Tibial nerve (tissue), 4 donors: ENCODE measurements around the gene HTT. TPM values are rescaled to one million over a fixed set of nuclear protein-coding genes. Genes with fewer than 3 reads are reported as not detected.

Experiments used
- DNase-seq, 2 donors: peaks; one replicate each; pipeline ENCODE4 v3.0.0-alpha.2; 2019; ENCODE audit warnings: low spot score in 2 of 2
- H3K27ac ChIP-seq, 4 donors: fragments of 200-600 bp; sonication (generic) in 3 of 4; one replicate each; pipeline ENCODE4 v1.5.1; 2017 to 2019; ENCODE audit warnings: mild to moderate bottlenecking in 1 of 4
- H3K27me3 ChIP-seq, 2 donors: fragments of 200-600 bp; sonication (generic) in 1 of 2; one replicate each; pipeline versions ENCODE4 v1.5.1 to v1.6.0; 2017 to 2019
- H3K36me3 ChIP-seq, 3 donors: fragments of 200-600 bp; sonication (generic); one replicate each; pipeline ENCODE4 v1.5.1; 2018 to 2019
- H3K4me1 ChIP-seq, 4 donors: fragments of 200-600 bp; sonication (generic) in 3 of 4; one replicate each; pipeline ENCODE4 v1.5.1; 2017 to 2019
- H3K4me3 ChIP-seq, 4 donors: fragments of 200-600 bp; sonication (generic) in 3 of 4; one replicate each; pipeline ENCODE4 v1.5.1; 2017 to 2019; ENCODE audit warnings: mild to moderate bottlenecking in 1 of 4, moderate library complexity in 1 of 4
- H3K9me3 ChIP-seq, 4 donors: fragments of 200-600 bp; sonication (generic) in 3 of 4; one replicate each; pipeline ENCODE4 v1.5.1; 2017 to 2019
- EP300 ChIP-seq, 2 donors: sonication (generic); formaldehyde crosslinking; IDR thresholded peaks; one replicate each; pipeline ENCODE4 v1.6.1; 2017; ENCODE audit warnings: antibody characterized with exemption in 2 of 2, mild to moderate bottlenecking in 1 of 2
- POLR2A ChIP-seq, 2 donors: fragments of 450-650 bp; IDR thresholded peaks; one replicate each; pipeline ENCODE4 v1.6.1; 2017; ENCODE audit warnings: antibody characterized with exemption in 2 of 2, mild to moderate bottlenecking in 2 of 2, moderate library complexity in 2 of 2
- WGBS, 2 donors: methylation state at CpG; one replicate each; pipeline ENCODE4 v1.1.5; 2018; 5-methylcytosine and 5-hydroxymethylcytosine counted together
- total RNA-seq, 4 donors: library from RNA; depleted of rRNA; stranded (reverse); fragments of >200 nt; gene quantifications; one replicate each; pipeline ENCODE4 v1.1.0, GENCODE V29; 2016
- TF ChIP-seq, protein P1 (sequence below), 5 experiments: fragments of 200-600 bp in 3 of 5; fragments of 450-650 bp in 2 of 5; sonication (generic) in 3 of 5; IDR thresholded peaks; one replicate each; pipeline ENCODE4 v1.5.1; 2016 to 2019; ENCODE audit warnings: antibody characterized with exemption in 5 of 5, mild to moderate bottlenecking in 3 of 5, moderate library complexity in 2 of 5

The HTT gene
- total RNA-seq, 4 donors from 2014 or later = 62.2 to 93.6 (median 81.2) TPM

DNA sequence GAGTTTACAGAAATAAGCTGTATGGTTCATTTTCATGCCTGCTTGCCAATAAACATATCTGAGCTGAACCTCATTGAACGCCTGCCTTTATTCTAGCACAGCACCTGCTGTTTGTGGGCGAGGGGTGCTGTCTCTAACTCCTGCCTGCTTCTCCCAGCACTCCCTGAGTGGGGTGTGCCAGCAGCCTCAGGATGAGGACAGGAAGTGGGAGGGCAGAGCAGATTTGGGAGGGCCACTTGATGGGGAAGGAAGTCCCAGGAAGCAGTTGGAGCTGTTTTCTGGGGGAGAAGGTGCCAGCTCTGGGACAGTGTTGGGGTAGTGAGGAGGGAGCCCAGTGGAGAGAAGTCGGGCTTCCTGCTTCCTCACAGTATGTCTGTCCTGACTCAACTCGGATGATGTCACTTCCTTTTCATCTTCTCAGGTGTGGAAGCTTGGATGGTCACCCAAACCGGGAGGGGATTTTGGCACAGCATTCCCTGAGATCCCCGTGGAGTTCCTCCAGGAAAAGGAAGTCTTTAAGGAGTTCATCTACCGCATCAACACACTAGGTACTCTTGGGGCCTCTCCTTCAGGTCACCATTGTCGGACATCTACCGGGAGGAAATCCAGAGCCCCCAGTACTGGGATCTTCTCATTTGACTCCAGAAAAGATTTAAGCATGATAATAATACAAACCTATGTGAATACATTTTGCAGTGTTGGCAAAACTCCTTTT is 145.4 kb downstream of the HTT start:
- Histone ChIP-seq H3K9me3 (no peaks in the 10 kb centered on the region), H3K4me1 (no peaks in the 10 kb centered on the region), H3K27me3 (no peaks in the 10 kb centered on the region), H3K36me3 (peaks cover 0 to 97% (median 29%) of the 10 kb centered on the region in 3 donors), H3K4me3 (no peak overlapping the region), H3K27ac (no peak overlapping the region)
- DNase-seq = no peak
- 71 to 76% methylated on average over 9 of the region's 9 CpGs for WGBS, 2 donors
- TF ChIP-seq, protein P1, sequence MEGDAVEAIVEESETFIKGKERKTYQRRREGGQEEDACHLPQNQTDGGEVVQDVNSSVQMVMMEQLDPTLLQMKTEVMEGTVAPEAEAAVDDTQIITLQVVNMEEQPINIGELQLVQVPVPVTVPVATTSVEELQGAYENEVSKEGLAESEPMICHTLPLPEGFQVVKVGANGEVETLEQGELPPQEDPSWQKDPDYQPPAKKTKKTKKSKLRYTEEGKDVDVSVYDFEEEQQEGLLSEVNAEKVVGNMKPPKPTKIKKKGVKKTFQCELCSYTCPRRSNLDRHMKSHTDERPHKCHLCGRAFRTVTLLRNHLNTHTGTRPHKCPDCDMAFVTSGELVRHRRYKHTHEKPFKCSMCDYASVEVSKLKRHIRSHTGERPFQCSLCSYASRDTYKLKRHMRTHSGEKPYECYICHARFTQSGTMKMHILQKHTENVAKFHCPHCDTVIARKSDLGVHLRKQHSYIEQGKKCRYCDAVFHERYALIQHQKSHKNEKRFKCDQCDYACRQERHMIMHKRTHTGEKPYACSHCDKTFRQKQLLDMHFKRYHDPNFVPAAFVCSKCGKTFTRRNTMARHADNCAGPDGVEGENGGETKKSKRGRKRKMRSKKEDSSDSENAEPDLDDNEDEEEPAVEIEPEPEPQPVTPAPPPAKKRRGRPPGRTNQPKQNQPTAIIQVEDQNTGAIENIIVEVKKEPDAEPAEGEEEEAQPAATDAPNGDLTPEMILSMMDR (IDR thresholded peaks at IDR 0.05) = no peak
- TF ChIP-seq POLR2A (IDR thresholded peaks at IDR 0.05) = no peak
- TF ChIP-seq EP300 (IDR thresholded peaks at IDR 0.05) = no peak

DNA sequence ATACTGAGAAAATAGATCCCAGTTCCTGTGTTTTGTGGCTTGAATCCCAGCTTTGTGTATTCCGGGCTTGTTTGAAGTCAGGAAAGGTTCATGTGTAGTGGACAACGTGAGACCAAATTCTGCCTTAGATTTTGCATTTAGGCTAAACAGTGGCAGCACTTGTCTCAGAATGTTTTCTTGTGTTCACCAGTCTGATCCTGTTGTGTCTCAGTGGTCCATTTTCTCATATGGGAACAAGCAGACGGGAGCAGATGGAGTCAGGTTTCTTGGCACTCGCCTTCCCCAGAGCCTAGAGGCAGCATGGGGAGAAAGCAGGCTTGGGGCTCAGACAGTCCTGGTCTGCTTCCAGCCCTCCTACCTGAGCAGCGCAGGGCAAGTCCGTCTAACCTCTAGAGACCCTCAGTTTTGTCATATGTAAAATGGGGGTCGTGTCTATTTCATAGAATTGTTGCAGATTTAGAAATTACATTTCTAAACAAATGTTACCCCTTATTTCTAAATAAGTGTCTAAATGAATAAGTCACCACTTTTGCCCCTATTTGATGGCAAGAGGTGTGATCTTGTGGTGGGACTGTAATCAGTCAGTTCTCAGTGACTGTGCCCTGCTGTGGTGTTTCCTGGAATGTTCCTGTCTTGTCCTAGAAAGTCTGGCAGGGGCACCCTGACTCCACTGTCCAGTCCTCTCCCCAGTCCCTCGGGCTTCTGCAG is 146.1 kb downstream of the HTT start:
- Histone ChIP-seq H3K27me3 (no peaks in the 10 kb centered on the region), H3K4me1 (peaks cover 0 to 4% (median 0%) of the 10 kb centered on the region in 4 donors), H3K27ac (no peak overlapping the region), H3K36me3 (peaks cover 0 to 97% (median 29%) of the 10 kb centered on the region in 3 donors), H3K9me3 (no peaks in the 10 kb centered on the region), H3K4me3 (no peak overlapping the region)
- TF ChIP-seq, protein P1 (IDR thresholded peaks at IDR 0.05) = no peak
- no peak for TF ChIP-seq POLR2A (IDR thresholded peaks at IDR 0.05)
- no peak for DNase-seq
- 74 to 78% methylated on average over 8 of the region's 8 CpGs for WGBS, 2 donors

DNA sequence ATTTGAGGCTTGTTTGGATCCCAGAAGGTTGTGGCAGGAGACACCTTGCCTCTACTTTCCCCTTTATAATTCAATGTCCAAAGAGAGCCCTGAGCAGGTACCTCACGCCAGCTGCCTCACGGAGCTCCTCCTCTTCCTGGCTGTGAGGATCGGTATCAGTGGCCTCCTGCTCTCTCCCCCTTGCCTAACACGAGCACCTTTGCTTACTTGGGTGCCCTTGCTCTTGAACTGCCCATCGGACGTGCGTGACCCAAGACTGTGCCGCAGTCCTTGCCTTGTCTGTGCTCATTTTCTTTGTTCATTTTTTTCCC is 146.7 kb downstream of the HTT start:
- no peak for DNase-seq
- H3K27ac ChIP-seq = no peak overlapping the region
- peaks cover 0 to 97% (median 26%) of the 10 kb centered on the region in 3 donors for H3K36me3 ChIP-seq
- H3K9me3 ChIP-seq = no peaks in the 10 kb centered on the region
- TF ChIP-seq, protein P1 (IDR thresholded peaks at IDR 0.05) = no peak
- TF ChIP-seq EP300 (IDR thresholded peaks at IDR 0.05) (no peak), POLR2A (IDR thresholded peaks at IDR 0.05) (no peak)
- H3K4me3 ChIP-seq = no peak overlapping the region
- peaks cover 0 to 4% (median 0%) of the 10 kb centered on the region in 4 donors for H3K4me1 ChIP-seq
- no peaks in the 10 kb centered on the region for H3K27me3 ChIP-seq
- WGBS, 2 donors = 91 to 95% methylated on average over 8 of the region's 8 CpGs

DNA sequence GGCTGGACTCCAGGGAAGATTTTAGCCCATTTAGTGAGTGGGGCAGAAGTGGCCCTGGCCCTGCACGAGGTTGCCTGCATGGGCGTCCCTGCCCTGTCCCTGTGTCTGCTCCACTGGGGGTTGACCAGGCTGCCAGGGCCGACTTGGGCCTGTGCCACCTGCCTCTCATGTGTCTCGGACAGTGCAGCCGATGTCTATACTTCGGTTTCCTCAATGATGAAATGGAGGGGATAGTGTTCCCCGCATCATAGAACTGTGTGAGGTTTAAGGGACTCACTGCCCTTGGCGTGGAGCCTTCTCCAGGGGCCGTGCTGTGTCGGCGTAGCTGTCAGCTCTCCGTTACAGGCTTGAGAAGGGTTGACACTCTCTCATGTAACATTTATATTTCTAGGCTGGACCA is 147.5 kb downstream of the HTT start:
- WGBS, 2 donors = 95 to 97% methylated on average over 12 of the region's 12 CpGs
- Histone ChIP-seq H3K27ac (no peak overlapping the region), H3K9me3 (no peaks in the 10 kb centered on the region), H3K4me1 (peaks cover 0 to 4% (median 0%) of the 10 kb centered on the region in 4 donors), H3K27me3 (no peaks in the 10 kb centered on the region), H3K4me3 (no peak overlapping the region), H3K36me3 (peaks cover 0 to 100% (median 23%) of the 10 kb centered on the region in 3 donors)
- no peak for DNase-seq
- TF ChIP-seq POLR2A (IDR thresholded peaks at IDR 0.05) = no peak
- TF ChIP-seq, protein P1 (IDR thresholded peaks at IDR 0.05) = no peak
- no peak for TF ChIP-seq EP300 (IDR thresholded peaks at IDR 0.05)

DNA sequence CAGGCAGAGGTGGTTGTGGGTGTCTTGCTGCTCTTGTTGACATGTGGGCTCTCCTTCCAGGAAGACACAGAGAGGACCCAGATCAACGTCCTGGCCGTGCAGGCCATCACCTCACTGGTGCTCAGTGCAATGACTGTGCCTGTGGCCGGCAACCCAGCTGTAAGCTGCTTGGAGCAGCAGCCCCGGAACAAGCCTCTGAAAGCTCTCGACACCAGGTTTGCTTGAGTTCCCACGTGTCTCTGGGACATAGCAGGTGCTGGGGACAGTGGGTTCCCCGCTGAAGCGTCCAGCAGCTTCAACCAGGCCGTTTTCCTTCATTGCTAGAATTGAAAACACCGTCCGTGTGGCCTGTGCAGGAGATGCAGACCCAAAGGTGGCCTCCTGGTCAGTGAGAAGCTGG is 148.9 kb downstream of the HTT start:
- WGBS, 2 donors = 90 to 95% methylated on average over 8 to 11 of the region's 11 CpGs
- no peak for TF ChIP-seq POLR2A (IDR thresholded peaks at IDR 0.05)
- TF ChIP-seq, protein P1 (IDR thresholded peaks at IDR 0.05) = no peak
- TF ChIP-seq EP300 (IDR thresholded peaks at IDR 0.05) = no peak
- no peak overlapping the region for H3K27ac ChIP-seq
- H3K4me1 ChIP-seq = peaks cover 0 to 4% (median 0%) of the 10 kb centered on the region in 4 donors
- H3K36me3 ChIP-seq = peaks cover 0 to 95% (median 15%) of the 10 kb centered on the region in 3 donors
- DNase-seq = no peak
- H3K27me3 ChIP-seq = no peaks in the 10 kb centered on the region
- H3K9me3 ChIP-seq = no peaks in the 10 kb centered on the region
- no peak overlapping the region for H3K4me3 ChIP-seq
